SK-N-SH (cell line): ENCODE measurements around the gene ARL14. TPM values are rescaled to one million over a fixed set of nuclear protein-coding genes. Genes with fewer than 3 reads are reported as not detected.

Source experiments
- CTCF ChIA-PET: fragments of 300-600, 350-600 bp; formaldehyde crosslinking; extraction: SDS; loops from one replicate; lab custom pipeline; 2021; lab: Yijun Ruan, JAX
- POLR2A ChIA-PET: fragments of 350-600 bp; sonication (Branson Sonifier 250); formaldehyde crosslinking; extraction: SDS; loops from one replicate; lab custom pipeline; 2020; ENCODE audit warnings: antibody characterized with exemption, inconsistent platforms; lab: Yijun Ruan, JAX
- DNase-seq: peaks from one replicate; pipeline ENCODE4 v3.0.0; 2012
- H2AFZ ChIP-seq: fragments of 200-600 bp; sonication (generic); 2 replicates; pipeline ENCODE4 v1.8.1; 2016; ENCODE audit warnings: antibody characterized with exemption, mild to moderate bottlenecking, low read depth
- H3F3A ChIP-seq: fragments of 200-600 bp; sonication (generic); replicated peaks from 2 replicates; pipeline ENCODE3; 2016; ENCODE audit warnings: antibody characterized with exemption, mild to moderate bottlenecking; ENCODE audit not compliant: insufficient read depth
- H3K27ac ChIP-seq, 2 experiments: fragments of 200-500 bp in 1 of 2; fragments of 200-600 bp in 1 of 2; sonication (Bioruptor generic) in 1 of 2; sonication (generic), shearing (Covaris generic) in 1 of 2; 2 replicates each; pipeline versions ENCODE4 v1.5.1 to v1.6.1; 2014 to 2016; ENCODE audit warnings: low read depth in 2 of 2, inconsistent platforms in 1 of 2, low read length in 1 of 2, mild to moderate bottlenecking in 1 of 2, mixed read lengths in 1 of 2
- H3K27me3 ChIP-seq: fragments of 200-600 bp; sonication (generic), shearing (Covaris generic); 2 replicates; pipeline ENCODE4 v1.6.1; 2016; ENCODE audit warnings: mixed run types; ENCODE audit not compliant: insufficient read depth
- H3K36me3 ChIP-seq, 2 experiments: fragments of 200-500 bp in 1 of 2; fragments of 200-600 bp in 1 of 2; sonication (Bioruptor generic) in 1 of 2; sonication (generic) in 1 of 2; replicated peaks in 1 of 2; 2 replicates each; pipeline versions ENCODE3 to v1.5.1; 2014 to 2016; ENCODE audit warnings: low read length in 1 of 2, mild to moderate bottlenecking in 1 of 2; ENCODE audit not compliant: insufficient read depth in 2 of 2, control insufficient read depth in 1 of 2
- H3K4me1 ChIP-seq, 2 experiments: fragments of 200-500 bp in 1 of 2; fragments of 200-600 bp in 1 of 2; sonication (Bioruptor generic) in 1 of 2; sonication (generic), shearing (Covaris generic) in 1 of 2; 2 replicates each; pipeline versions ENCODE4 v1.5.1 to v1.6.1; 2014 to 2016; ENCODE audit warnings: low read depth in 1 of 2, low read length in 1 of 2, mixed run types in 1 of 2; ENCODE audit not compliant: insufficient read depth in 2 of 2, control insufficient read depth in 1 of 2
- H3K4me2 ChIP-seq: fragments of 200-600 bp; sonication (generic), shearing (Covaris generic); 2 replicates; pipeline ENCODE4 v1.6.1; 2017; ENCODE audit warnings: mixed run types
- H3K4me3 ChIP-seq, 2 experiments: fragments of 200-500 bp in 1 of 2; fragments of 200-600 bp in 1 of 2; sonication (Bioruptor generic) in 1 of 2; sonication (generic), shearing (Covaris generic) in 1 of 2; 2 replicates each; pipeline versions ENCODE4 v1.5.1 to v1.8.1; 2014 to 2016; ENCODE audit warnings: low read depth in 2 of 2, inconsistent platforms in 1 of 2, low read length in 1 of 2, mild to moderate bottlenecking in 1 of 2, mixed read lengths in 1 of 2, moderate library complexity in 1 of 2
- H3K79me2 ChIP-seq: fragments of 200-600 bp; sonication (generic); 2 replicates; pipeline ENCODE4 v1.8.1; 2017; ENCODE audit warnings: mild to moderate bottlenecking; ENCODE audit not compliant: insufficient read depth
- H3K9ac ChIP-seq: fragments of 200-600 bp; sonication (generic); 2 replicates; pipeline ENCODE4 v1.6.1; 2017; ENCODE audit warnings: mixed run types
- H3K9me2 ChIP-seq: fragments of 200-600 bp; sonication (generic); 2 replicates; pipeline ENCODE4 v1.6.1; 2017; ENCODE audit warnings: mixed run types
- H3K9me3 ChIP-seq: fragments of 200-600 bp; sonication (generic); 2 replicates; pipeline ENCODE4 v1.6.1; 2017; ENCODE audit warnings: mixed run types, mild to moderate bottlenecking, moderate library complexity
- H4K20me1 ChIP-seq: fragments of 200-600 bp; sonication (generic); 2 replicates; pipeline ENCODE4 v1.6.1; 2017; ENCODE audit warnings: mild to moderate bottlenecking, mixed run types; ENCODE audit not compliant: insufficient read depth
- EZH2phosphoT487 ChIP-seq: fragments of 200-600 bp; sonication (generic); IDR thresholded peaks from 2 replicates; pipeline ENCODE4 v1.6.1; 2017; ENCODE audit warnings: low read depth, mixed run types, mild to moderate bottlenecking, antibody characterized with exemption, moderate library complexity, borderline replicate concordance
- GABPA ChIP-seq: IDR thresholded peaks from 2 replicates; pipeline ENCODE4 v1.4.0; 2012; ENCODE audit warnings: low read depth, mild to moderate bottlenecking
- GATA2 ChIP-seq: sonication (generic); formaldehyde crosslinking; IDR thresholded peaks from 2 replicates; pipeline ENCODE4 v1.5.0; 2020; ENCODE audit warnings: mild to moderate bottlenecking, missing genetic modification reagents
- MEF2A ChIP-seq: IDR thresholded peaks from 2 replicates; pipeline ENCODE4 v1.4.0; 2012; ENCODE audit warnings: low read depth, borderline replicate concordance
- NFIC ChIP-seq: IDR thresholded peaks from 2 replicates; pipeline ENCODE4 v1.4.0; 2012; ENCODE audit warnings: borderline replicate concordance
- NRF1 ChIP-seq: IDR thresholded peaks from 2 replicates; pipeline ENCODE4 v1.6.1; 2012; ENCODE audit warnings: low read depth, mild to moderate bottlenecking, low read length
- RAD21 ChIP-seq: IDR thresholded peaks from 2 replicates; pipeline ENCODE4 v1.6.1; 2012; ENCODE audit warnings: mild to moderate bottlenecking, low read length
- RCOR1 ChIP-seq: fragments of 150-350 bp; IDR thresholded peaks from 2 replicates; pipeline ENCODE4 v1.6.1; 2017; ENCODE audit warnings: antibody characterized with exemption, low read length
- RFX5 ChIP-seq: IDR thresholded peaks from 2 replicates; pipeline ENCODE4 v1.6.1; 2012; ENCODE audit warnings: mild to moderate bottlenecking, improper control_type of control experiment, low read length
- SIN3A ChIP-seq: IDR thresholded peaks from 2 replicates; pipeline ENCODE4 v1.6.1; 2012; ENCODE audit warnings: low read depth, mild to moderate bottlenecking, low read length, moderate library complexity, borderline replicate concordance
- SMC3 ChIP-seq: IDR thresholded peaks from 2 replicates; pipeline ENCODE4 v1.6.1; 2012; ENCODE audit warnings: low read depth, low read length, improper control_type of control experiment
- TCF12 ChIP-seq: IDR thresholded peaks from 2 replicates; pipeline ENCODE4 v1.4.0; 2012
- TEAD4 ChIP-seq: IDR thresholded peaks from 2 replicates; pipeline ENCODE4 v1.4.0; 2012; ENCODE audit warnings: mild to moderate bottlenecking, borderline replicate concordance; ENCODE audit not compliant: insufficient read depth
- YY1 ChIP-seq: IDR thresholded peaks from 2 replicates; pipeline ENCODE4 v1.4.0; 2012; ENCODE audit warnings: low read depth, mild to moderate bottlenecking
- WGBS: methylation state at CpG from one replicate; pipeline ENCODE4 v1.1.6; 2017; ENCODE audit warnings: low lambda C conversion rate; 5-methylcytosine and 5-hydroxymethylcytosine counted together
- polyA plus RNA-seq, 3 experiments: library from polyadenylated mRNA; depleted of rRNA; stranded (reverse); fragments of >200 nt; gene quantifications; 2 replicates each; pipeline ENCODE4 v1.2.3, GENCODE V29; 2012
- TF ChIP-seq, protein P1 (sequence below): fragments of 150-350 bp; IDR thresholded peaks from 2 replicates; pipeline ENCODE4 v1.6.1; 2016; ENCODE audit warnings: mild to moderate bottlenecking, low read depth, low read length
- TF ChIP-seq, protein P2 (sequence below): IDR thresholded peaks from 2 replicates; pipeline ENCODE4; 2012
- TF ChIP-seq, protein P3 (sequence below): fragments of 150-350 bp; IDR thresholded peaks from 2 replicates; pipeline ENCODE4 v1.6.1; 2017; ENCODE audit warnings: antibody characterized with exemption, low read length, low read depth, borderline replicate concordance
- TF ChIP-seq, protein P4 (sequence below): IDR thresholded peaks from 2 replicates; pipeline ENCODE4 v1.4.0; 2012; ENCODE audit warnings: low read depth, borderline replicate concordance

ARL14 gene
- polyA plus RNA-seq, 1 of the 3 experiments (the other 2 are of a cell fraction) = not detected

DNA sequence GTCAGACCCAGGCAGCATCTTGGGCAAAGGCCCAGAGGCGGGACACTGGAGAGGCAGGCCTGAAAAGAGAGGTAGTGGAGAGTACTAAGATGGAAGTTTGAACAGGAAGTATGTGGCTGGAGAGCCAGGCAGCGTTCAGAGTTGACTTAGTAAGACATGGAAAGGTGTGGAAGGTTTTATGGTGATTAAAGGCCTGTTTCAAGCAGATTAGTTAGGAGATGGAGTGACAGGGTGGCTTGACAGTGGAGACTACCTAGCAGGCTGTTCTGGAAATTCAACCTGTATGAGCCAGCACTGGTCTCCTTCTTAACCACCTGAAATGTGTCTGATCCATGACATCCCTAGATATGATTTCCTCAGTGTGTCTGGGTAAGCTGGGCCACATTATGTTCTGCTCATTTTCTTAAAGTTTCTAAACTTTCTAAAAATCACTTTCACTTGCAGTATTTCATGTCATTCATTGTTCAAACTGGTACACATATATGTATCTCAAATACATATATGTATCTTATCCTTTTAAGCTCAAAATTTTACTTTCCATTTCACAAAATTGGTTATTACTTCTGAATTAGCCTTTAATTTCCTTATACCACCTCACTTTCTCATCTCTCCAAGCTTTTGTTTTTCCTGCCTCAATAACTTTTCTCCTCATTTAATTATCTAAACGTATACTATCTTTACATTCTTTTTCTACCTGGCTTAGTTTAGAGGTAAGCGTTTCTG lies 43.4 kb upstream of the ARL14 start:
- no peaks in the 10 kb centered on the region for H3K36me3 ChIP-seq
- no peak for DNase-seq
- no peaks in the 10 kb centered on the region for H3K9me3 ChIP-seq
- 52% methylated on average over 4 of the region's 4 CpGs for WGBS
- POLR2A ChIA-PET = no interaction called here
- no peaks in the 10 kb centered on the region for H3K79me2 ChIP-seq
- no peak overlapping the region for H2AFZ ChIP-seq
- no peaks in the 10 kb centered on the region for H4K20me1 ChIP-seq
- H3K4me3 ChIP-seq = no peak overlapping the region
- CTCF ChIA-PET = interaction anchor here (1.4 kb wide), 1 partner anchor 16 kb away, joined by 5 read pairs; no protein-coding TSS in a partner anchor
- H3K27ac ChIP-seq = no peak overlapping the region
- H3K4me1 ChIP-seq = no peaks in the 10 kb centered on the region
- H3F3A ChIP-seq = no peaks in the 10 kb centered on the region
- no peaks in the 10 kb centered on the region for H3K27me3 ChIP-seq
- no peak for TF ChIP-seq SMC3
- TF ChIP-seq, protein P1, sequence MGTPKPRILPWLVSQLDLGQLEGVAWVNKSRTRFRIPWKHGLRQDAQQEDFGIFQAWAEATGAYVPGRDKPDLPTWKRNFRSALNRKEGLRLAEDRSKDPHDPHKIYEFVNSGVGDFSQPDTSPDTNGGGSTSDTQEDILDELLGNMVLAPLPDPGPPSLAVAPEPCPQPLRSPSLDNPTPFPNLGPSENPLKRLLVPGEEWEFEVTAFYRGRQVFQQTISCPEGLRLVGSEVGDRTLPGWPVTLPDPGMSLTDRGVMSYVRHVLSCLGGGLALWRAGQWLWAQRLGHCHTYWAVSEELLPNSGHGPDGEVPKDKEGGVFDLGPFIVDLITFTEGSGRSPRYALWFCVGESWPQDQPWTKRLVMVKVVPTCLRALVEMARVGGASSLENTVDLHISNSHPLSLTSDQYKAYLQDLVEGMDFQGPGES = no peak
- no peak for TF ChIP-seq NRF1
- no peak for TF ChIP-seq SIN3A
- TF ChIP-seq RCOR1 = no peak
- no peak for TF ChIP-seq EZH2phosphoT487
- TF ChIP-seq YY1 = no peak
- TF ChIP-seq TEAD4 = no peak
- TF ChIP-seq, protein P2, sequence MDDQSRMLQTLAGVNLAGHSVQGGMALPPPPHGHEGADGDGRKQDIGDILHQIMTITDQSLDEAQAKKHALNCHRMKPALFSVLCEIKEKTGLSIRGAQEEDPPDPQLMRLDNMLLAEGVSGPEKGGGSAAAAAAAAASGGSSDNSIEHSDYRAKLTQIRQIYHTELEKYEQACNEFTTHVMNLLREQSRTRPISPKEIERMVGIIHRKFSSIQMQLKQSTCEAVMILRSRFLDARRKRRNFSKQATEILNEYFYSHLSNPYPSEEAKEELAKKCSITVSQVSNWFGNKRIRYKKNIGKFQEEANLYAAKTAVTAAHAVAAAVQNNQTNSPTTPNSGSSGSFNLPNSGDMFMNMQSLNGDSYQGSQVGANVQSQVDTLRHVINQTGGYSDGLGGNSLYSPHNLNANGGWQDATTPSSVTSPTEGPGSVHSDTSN = no peak
- TF ChIP-seq, protein P3, sequence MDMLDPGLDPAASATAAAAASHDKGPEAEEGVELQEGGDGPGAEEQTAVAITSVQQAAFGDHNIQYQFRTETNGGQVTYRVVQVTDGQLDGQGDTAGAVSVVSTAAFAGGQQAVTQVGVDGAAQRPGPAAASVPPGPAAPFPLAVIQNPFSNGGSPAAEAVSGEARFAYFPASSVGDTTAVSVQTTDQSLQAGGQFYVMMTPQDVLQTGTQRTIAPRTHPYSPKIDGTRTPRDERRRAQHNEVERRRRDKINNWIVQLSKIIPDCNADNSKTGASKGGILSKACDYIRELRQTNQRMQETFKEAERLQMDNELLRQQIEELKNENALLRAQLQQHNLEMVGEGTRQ = no peak
- no peak for TF ChIP-seq TCF12
- TF ChIP-seq GABPA = no peak
- no peak for TF ChIP-seq RAD21
- no peak for TF ChIP-seq RFX5
- TF ChIP-seq GATA2 (CRISPR knock-in tag) = no peak
- TF ChIP-seq MEF2A = no peak
- TF ChIP-seq NFIC = no peak
- TF ChIP-seq, protein P4, sequence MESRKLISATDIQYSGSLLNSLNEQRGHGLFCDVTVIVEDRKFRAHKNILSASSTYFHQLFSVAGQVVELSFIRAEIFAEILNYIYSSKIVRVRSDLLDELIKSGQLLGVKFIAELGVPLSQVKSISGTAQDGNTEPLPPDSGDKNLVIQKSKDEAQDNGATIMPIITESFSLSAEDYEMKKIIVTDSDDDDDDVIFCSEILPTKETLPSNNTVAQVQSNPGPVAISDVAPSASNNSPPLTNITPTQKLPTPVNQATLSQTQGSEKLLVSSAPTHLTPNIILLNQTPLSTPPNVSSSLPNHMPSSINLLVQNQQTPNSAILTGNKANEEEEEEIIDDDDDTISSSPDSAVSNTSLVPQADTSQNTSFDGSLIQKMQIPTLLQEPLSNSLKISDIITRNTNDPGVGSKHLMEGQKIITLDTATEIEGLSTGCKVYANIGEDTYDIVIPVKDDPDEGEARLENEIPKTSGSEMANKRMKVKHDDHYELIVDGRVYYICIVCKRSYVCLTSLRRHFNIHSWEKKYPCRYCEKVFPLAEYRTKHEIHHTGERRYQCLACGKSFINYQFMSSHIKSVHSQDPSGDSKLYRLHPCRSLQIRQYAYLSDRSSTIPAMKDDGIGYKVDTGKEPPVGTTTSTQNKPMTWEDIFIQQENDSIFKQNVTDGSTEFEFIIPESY = no peak
- TF ChIP-seq, all 33 proteins: peak for 0
- H3K4me2 ChIP-seq = no peak overlapping the region
- H3K9ac ChIP-seq = no peak overlapping the region
- no peaks in the 10 kb centered on the region for H3K9me2 ChIP-seq
